Testis (tissue), 2 donors: ENCODE data around the gene PPP1R15A.

Experiments
- CTCF ChIP-seq, 3 experiments: fragments of 450-650 bp in 2 of 3; fragments of 200-600 bp in 1 of 3; sonication (generic) in 1 of 3; IDR thresholded peaks; one replicate each; pipeline ENCODE4 v1.5.1; 2016 to 2019; ENCODE audit warnings: antibody characterized with exemption in 3 of 3, mild to moderate bottlenecking in 2 of 3, moderate library complexity in 1 of 3
- POLR2A ChIP-seq: fragments of 450-650 bp; IDR thresholded peaks from one replicate; pipeline ENCODE4 v1.6.1; 2017; ENCODE audit warnings: antibody characterized with exemption, mild to moderate bottlenecking, moderate library complexity

GRCh38 chr19:48833049-48833448 is 39.2 kb upstream of the PPP1R15A start:
- TF ChIP-seq CTCF (IDR thresholded peaks at IDR 0.05) (no peak), POLR2A (no peak)
